GM12801 (cell line): ENCODE measurements around the gene UEVLD.

Experiments used
- CTCF ChIP-seq: IDR thresholded peaks from one replicate; pipeline ENCODE4 v1.5.1; 2011; ENCODE audit warnings: control low read depth; ENCODE audit not compliant: insufficient read length; ENCODE audit errors: extremely low read depth

UEVLD gene

GRCh38 chr11:18588297-18589252 lies at the start of gene UEVLD:
TSS of gene UEVLD (minus strand) at chr11:18588734. CDS start at chr11:18588654, 80 bp downstream.
- no peak for TF ChIP-seq CTCF

GRCh38 chr11:18634140-18635032 lies 45.9 kb upstream of the UEVLD start, which contains the start of gene SPTY2D1:
TSS of gene SPTY2D1 (minus strand) at chr11:18634342. CDS start at chr11:18634257, 85 bp downstream.
- no peak for TF ChIP-seq CTCF

DNA sequence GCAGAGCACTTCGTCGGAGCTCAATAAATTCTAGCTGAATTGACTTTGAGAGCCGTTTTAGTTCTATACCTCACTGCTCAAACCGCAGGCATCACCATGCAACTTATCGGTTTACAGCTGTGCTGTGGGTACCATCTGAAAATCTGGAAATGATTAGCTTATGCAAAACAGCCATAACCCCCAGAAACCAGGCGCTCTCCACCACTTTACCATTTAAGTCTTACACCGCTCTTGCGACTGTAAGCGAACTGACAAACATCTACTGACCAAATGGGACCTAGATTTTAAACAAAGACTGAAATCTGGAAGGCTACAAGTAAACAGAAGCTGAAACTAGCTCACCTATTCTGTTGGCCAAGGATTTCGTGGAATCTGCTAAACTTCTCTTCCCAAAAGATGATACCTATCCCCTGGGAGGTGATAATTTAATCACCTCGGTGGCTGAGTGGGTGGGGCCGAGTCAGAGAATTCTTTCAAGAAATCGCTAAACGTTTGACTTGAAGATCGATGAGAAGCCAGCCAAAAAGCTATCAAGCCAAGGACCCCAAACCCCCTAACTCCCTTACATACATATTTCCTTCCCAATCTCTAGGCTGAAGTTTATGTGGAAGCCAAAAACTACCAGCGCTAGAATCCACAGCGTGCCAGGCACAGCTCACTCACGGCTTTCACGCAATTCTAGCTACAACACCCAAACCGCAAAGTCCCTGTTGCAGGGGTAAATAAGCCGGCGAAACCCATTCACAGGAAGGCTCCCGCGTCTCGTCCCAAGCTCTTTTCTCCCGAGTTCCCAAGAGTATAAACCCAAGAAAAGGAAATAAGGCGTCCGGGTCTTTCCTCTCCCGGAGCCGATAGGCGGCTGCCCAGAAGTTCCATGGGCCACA lies 45.0 kb upstream of the UEVLD start:
- no peak for TF ChIP-seq CTCF

DNA sequence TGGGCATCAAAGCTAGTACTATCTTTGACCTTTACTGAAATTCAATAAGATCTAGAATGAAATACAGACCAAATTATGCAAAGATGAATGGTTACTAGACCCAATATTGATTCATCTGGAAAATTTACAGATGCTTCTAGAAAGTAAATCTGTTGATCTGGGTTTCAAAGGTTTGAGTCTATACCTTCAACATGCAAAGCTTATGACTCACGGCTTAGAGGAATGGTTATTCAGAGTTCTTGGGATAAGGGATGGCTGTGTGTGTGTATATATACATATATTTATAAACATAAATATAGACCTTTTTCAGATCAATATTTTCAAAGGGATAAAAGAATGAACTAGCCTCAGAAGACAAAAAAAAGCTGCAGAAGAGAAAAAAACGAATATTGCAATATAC lies 44.3 kb upstream of the UEVLD start:
- TF ChIP-seq CTCF: no peak

DNA sequence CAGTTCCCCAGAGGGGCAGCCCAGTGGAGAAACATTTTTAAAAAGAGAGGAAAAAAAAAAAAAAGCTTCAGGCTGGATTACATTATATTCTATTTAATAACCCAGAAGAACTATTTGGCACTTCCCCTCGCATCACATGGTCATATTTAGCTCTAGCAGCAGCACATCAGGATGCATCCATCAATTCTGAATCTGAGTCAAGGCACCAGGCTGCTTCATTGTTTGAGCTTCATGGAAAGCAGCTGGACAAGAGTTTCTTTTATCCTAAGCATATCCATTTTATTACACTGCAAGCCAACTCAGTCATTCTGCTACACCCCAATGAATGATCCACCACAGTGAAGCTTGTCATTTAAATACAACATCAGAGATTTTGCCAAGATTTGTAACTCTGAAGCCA lies 35.6 kb upstream of the UEVLD start:
- TF ChIP-seq CTCF: no peak

GRCh38 chr11:18623707-18624106 lies 35.2 kb upstream of the UEVLD start:
- TF ChIP-seq CTCF: no peak
